ENCODE measurements around the gene ARL15.
"Not testable (repeated sequence)": the region's sequence is repeated elsewhere in the genome, so short reads cannot be mapped to it uniquely, and the experiment has no call there.

Gene ARL15

GRCh38 chr5:53879708-53880323 is 430.6 kb downstream of the ARL15 start:
- DNase-seq = no peak

GRCh38 chr5:53878015-53878414 is 432.4 kb downstream of the ARL15 start:
- DNase-seq = no peak

- no peak for DNase-seq
Measured at GRCh38 chr5:53877243-53877642, 433.1 kb downstream of the ARL15 start.

GRCh38 chr5:53874409-53874808 is 436.0 kb downstream of the ARL15 start:
- DNase-seq = no peak

GRCh38 chr5:53873235-53873634 is 437.1 kb downstream of the ARL15 start:
- DNase-seq = no peak

- no peak for DNase-seq
Measured at GRCh38 chr5:53871775-53872174, 438.6 kb downstream of the ARL15 start.

- DNase-seq = no peak
Measured at GRCh38 chr5:53871050-53871449, 439.3 kb downstream of the ARL15 start.

- no peak for DNase-seq
Measured at GRCh38 chr5:53858700-53859456, 451.5 kb downstream of the ARL15 start.

GRCh38 chr5:53856506-53856905 is 453.9 kb downstream of the ARL15 start:
- DNase-seq = no peak

GRCh38 chr5:53836851-53837430 is 473.4 kb downstream of the ARL15 start:
- DNase-seq = not testable (repeated sequence)

- no peak for DNase-seq
Measured at GRCh38 chr5:53834500-53834899, 475.9 kb downstream of the ARL15 start.

Measured in activated CD4-positive, alpha-beta T cell treated with anti-CD3 and anti-CD28 coated beads, Interleukin-2, amount 50 U/mL, for 16 hours (primary cell).